K562 (cell line): ENCODE measurements around the gene SH3GLB2. TPM values are rescaled to one million over a fixed set of nuclear protein-coding genes. Genes with fewer than 3 reads are reported as not detected.

Source experiments
- ATAC-seq: fragments of 200-7000 bp; cut with Tn5 transposase; 3 replicates; pipeline ENCODE4 v1.9.1; 2020; ENCODE audit warnings: moderate library complexity
- BruUV-seq: library from RNA; stranded (reverse); fragments of 400-500 nt; replicated peaks from 2 replicates; lab custom pipeline; 2021; lab: Mats Ljungman, UMichigan
- CTCF ChIA-PET: fragments of 300-600 bp; formaldehyde crosslinking; extraction: SDS; loops from one replicate; lab custom pipeline; 2021; ENCODE audit warnings: low intra/inter-chr PET ratio; lab: Yijun Ruan, JAX
- POLR2A ChIA-PET: fragments of 300-600, 350-650 bp; sonication (Branson Sonifier 250); formaldehyde crosslinking; extraction: SDS; loops from one replicate; lab custom pipeline; 2021; ENCODE audit warnings: antibody characterized with exemption, inconsistent platforms; lab: Yijun Ruan, JAX
- DNase-seq, 4 experiments: peaks; one replicate each; pipeline versions ENCODE4 v3.0.0 to v3.0.0-alpha.2; 2011 to 2018; ENCODE audit warnings: low spot score in 3 of 4, mixed read lengths in 3 of 4; ENCODE audit errors: extremely low read depth in 1 of 4
- FAIRE-seq: peaks from 2 replicates; lab custom pipeline; 2011; peaks lifted over from hg19 to GRCh38; lab: Jason Lieb, UNC
- H2AFZ ChIP-seq: 2 replicates; pipeline ENCODE4 v1.6.0; 2011; ENCODE audit warnings: low read depth, low read length, control low read depth, inconsistent platforms
- H3K27ac ChIP-seq: fragments of 200-600 bp; 3 replicates; pipeline ENCODE4 v1.8.0; 2011; ENCODE audit warnings: low read depth, mild to moderate bottlenecking, control low read depth, inconsistent platforms, low read length, moderate library complexity, mixed read lengths; ENCODE audit errors: extremely low read depth
- H3K27me3 ChIP-seq, 2 experiments: fragments of 300-600 bp in 1 of 2; 2 replicates in 1 of 2; 3 replicates in 1 of 2; pipeline versions ENCODE4 v1.6.0 to v1.8.0; 2011; ENCODE audit warnings: inconsistent platforms in 2 of 2, low read length in 2 of 2, mild to moderate bottlenecking in 1 of 2, mixed read lengths in 1 of 2, moderate library complexity in 1 of 2; ENCODE audit not compliant: control insufficient read depth in 2 of 2, insufficient read depth in 2 of 2
- H3K36me3 ChIP-seq: fragments of 300-600 bp; 3 replicates; pipeline ENCODE4 v1.8.0; 2011; ENCODE audit warnings: mild to moderate bottlenecking, low read length, inconsistent platforms; ENCODE audit not compliant: control insufficient read depth, insufficient read depth
- H3K4me1 ChIP-seq, 2 experiments: fragments of 200-600 bp in 1 of 2; replicated peaks in 1 of 2; 2 replicates in 1 of 2; 3 replicates in 1 of 2; pipeline versions ENCODE4 v1.5.1 to v1.8.0; 2011; ENCODE audit warnings: inconsistent platforms in 2 of 2, low read length in 2 of 2, mild to moderate bottlenecking in 1 of 2, mixed read lengths in 1 of 2, moderate library complexity in 1 of 2; ENCODE audit not compliant: control insufficient read depth in 2 of 2, insufficient read depth in 2 of 2
- H3K4me2 ChIP-seq: 2 replicates; pipeline ENCODE4 v1.6.1; 2011; ENCODE audit warnings: low read length, control low read depth, inconsistent platforms, mixed read lengths; ENCODE audit not compliant: insufficient read depth
- H3K4me3 ChIP-seq: fragments of 200-600 bp; sonication (generic), shearing (Covaris generic); 2 replicates; pipeline ENCODE4 v1.5.1; 2016; ENCODE audit warnings: control low read depth, inconsistent platforms
- H3K79me2 ChIP-seq: fragments of 200-600 bp; 3 replicates; pipeline ENCODE4 v1.8.0; 2011; ENCODE audit warnings: low read length, inconsistent platforms; ENCODE audit not compliant: control insufficient read depth, insufficient read depth
- H3K9ac ChIP-seq, 2 experiments: 2 replicates each; pipeline versions ENCODE4 v1.6.0 to v1.6.1; 2011; ENCODE audit warnings: low read depth in 2 of 2, low read length in 2 of 2, control low read depth in 1 of 2, inconsistent platforms in 1 of 2, mild to moderate bottlenecking in 1 of 2, mixed read lengths in 1 of 2; ENCODE audit not compliant: insufficient read depth in 1 of 2
- H3K9me1 ChIP-seq: one replicate; pipeline ENCODE4 v1.6.0; 2011; ENCODE audit warnings: inconsistent platforms, mild to moderate bottlenecking, low read length, moderate library complexity; ENCODE audit not compliant: control insufficient read depth, insufficient read depth
- H3K9me3 ChIP-seq: replicated peaks from 2 replicates; pipeline ENCODE4 v1.5.1; 2011; ENCODE audit warnings: low read depth, low read length, inconsistent platforms; ENCODE audit not compliant: control insufficient read depth, insufficient read depth
- H4K20me1 ChIP-seq: replicated peaks from 2 replicates; pipeline ENCODE4 v1.6.1; 2011; ENCODE audit warnings: low read length, inconsistent platforms, mixed read lengths; ENCODE audit not compliant: control insufficient read depth, insufficient read depth
- CHD1 ChIP-seq: fragments of 200-600 bp; sonication (generic); IDR thresholded peaks from one replicate; pipeline ENCODE4 v1.6.1; 2012; ENCODE audit warnings: mild to moderate bottlenecking, moderate library complexity, low read length, inconsistent platforms
- GTF2A2 ChIP-seq: IDR thresholded peaks from 2 replicates; pipeline ENCODE4 v1.6.1; 2016; ENCODE audit warnings: mild to moderate bottlenecking, missing genetic modification characterization, missing compliant biosample characterization
- ILK ChIP-seq: fragments of 450-650 bp; IDR thresholded peaks from 2 replicates; pipeline ENCODE4 v1.6.1; 2016; ENCODE audit warnings: missing genetic modification characterization, low read depth, mild to moderate bottlenecking, missing compliant biosample characterization, moderate library complexity, borderline replicate concordance
- POLR2G ChIP-seq: fragments of 200-400 bp; formaldehyde crosslinking; IDR thresholded peaks from 2 replicates; pipeline ENCODE4 v1.6.1; 2017; ENCODE audit warnings: low read depth, mild to moderate bottlenecking, antibody characterized with exemption, low read length, moderate library complexity
- TAF9B ChIP-seq: fragments of 450-650 bp; IDR thresholded peaks from 2 replicates; pipeline ENCODE4 v1.6.1; 2018; ENCODE audit warnings: mild to moderate bottlenecking; ENCODE audit not compliant: partially characterized antibody
- WGBS: fragments of 100-300 bp; shearing (Covaris generic); methylation state at CpG from one replicate; pipeline ENCODE4 v1.1.6; 2016; ENCODE audit warnings: low coverage, mixed read lengths; ENCODE audit not compliant: insufficient coverage; ENCODE audit errors: missing lambda C conversion rate; 5-methylcytosine and 5-hydroxymethylcytosine counted together
- in situ Hi-C: fragments of 300-500 bp; cut with MboI; formaldehyde crosslinking; loops from 4 replicates; pipeline ENCODE4 v1.15.0; 2018; ENCODE audit warnings: inconsistent platforms, mixed read lengths
- intact Hi-C: fragments of 100-400 bp; cut with micrococcal nuclease; formaldehyde crosslinking; loops from 2 replicates; pipeline ENCODE4 v1.14.2; 2022
- polyA plus RNA-seq, 8 experiments: library from polyadenylated mRNA; depleted of rRNA in 4 of 8; stranded (reverse) in 5 of 8; unstranded in 3 of 8; fragments of >200 nt; fragmentation: Nextera tagmentation in 2 of 8; fragmentation: Illumina TruSeq in 1 of 8; extraction: Ambion mirVana in 2 of 8; extraction: Trizol in 1 of 8; gene quantifications; 2 replicates each; pipeline versions ENCODE4 v1.2.1 to v1.2.3, GENCODE V29; 2011 to 2014; ENCODE audit warnings: inconsistent platforms in 1 of 8, missing spikeins in 1 of 8
- total RNA-seq, 7 experiments: library from RNA; depleted of rRNA in 6 of 7; stranded (reverse); fragments of >200 nt in 6 of 7; fragmentation: Illumina TruSeq in 2 of 7; extraction: Trizol in 2 of 7; gene quantifications; 2 replicates each; pipeline versions ENCODE4 v1.2.1 to v1.2.3, GENCODE V29; 2011 to 2021; ENCODE audit warnings: low replicate concordance in 1 of 7

SH3GLB2 gene
- total and polyA plus RNA-seq, 9 of the 15 experiments (the other 6 are each of a cell fraction or from before 2014, with no cell fraction given) = 0.20 to 118 (median 58.8) TPM

GRCh38 chr9:129064499-129064908 is 36.4 kb upstream of the SH3GLB2 start (continued):
- TF ChIP-seq TAF9B = no peak

- in situ Hi-C loops = no loop called here
- TF ChIP-seq ILK (tag) (no peak), CHD1 (no peak), GTF2A2 (no peak), POLR2G (peak; percentile 51)
- TF ChIP-seq, all 486 proteins: peak for 1
- CTCF ChIA-PET = no interaction called here
- Histone ChIP-seq H3K79me2 (no peaks in the 10 kb centered on the region), H3K27me3 (no peaks in the 10 kb centered on the region), H3K9ac (no peak overlapping the region), H4K20me1 (no peaks in the 10 kb centered on the region), H2AFZ (no peak overlapping the region), H3K36me3 (peaks cover 80% of the 10 kb centered on the region), H3K4me3 (no peak overlapping the region), H3K4me2 (no peak overlapping the region), H3K9me3 (no peaks in the 10 kb centered on the region), H3K4me1 (peaks cover under 1 to 22% of the 10 kb centered on the region in 2 experiments; a peak in 3 of 5 replicates), H3K27ac (no peak overlapping the region), H3K9me1 (peaks cover 5% of the 10 kb centered on the region)
- POLR2A ChIA-PET = no interaction called here
- FAIRE-seq (no peak), ATAC-seq (no peak), DNase-seq (no peak)
- intact Hi-C loops = no loop called here
- WGBS = 94% methylated on average over 7 of the region's 9 CpGs
- no TSS peak for BruUV-seq
Observed at GRCh38 chr9:129063061-129063460, 34.9 kb upstream of the SH3GLB2 start.
